SK-N-SH treated with all-trans-retinoic acid at 6 μM for 48 hours (cell line): Measurements from ENCODE around the gene GPRIN1.

Source experiments
- ATAC-seq: fragments of 200-7000 bp; cut with Tn5 transposase; 3 replicates; pipeline ENCODE4 v1.9.1; 2020; ENCODE audit warnings: mild to moderate bottlenecking, moderate library complexity
- ARNTL ChIP-seq: fragments of 450-650 bp; formaldehyde crosslinking; IDR thresholded peaks from 2 replicates; pipeline ENCODE4 v1.5.0; 2020; ENCODE audit warnings: low read depth, mild to moderate bottlenecking, moderate library complexity, borderline replicate concordance
- BACH2 ChIP-seq: fragments of 250-450 bp; sonication (Bioruptor Pico); IDR thresholded peaks from 2 replicates; pipeline ENCODE4 v1.9.0; 2021; ENCODE audit warnings: mild to moderate bottlenecking, borderline replicate concordance
- ESRRG ChIP-seq: fragments of 250-450 bp; sonication (Bioruptor Pico); IDR thresholded peaks from 2 replicates; pipeline ENCODE4 v1.6.1; 2021; ENCODE audit warnings: mild to moderate bottlenecking
- ISL1 ChIP-seq: fragments of 250-450 bp; sonication (Bioruptor Pico); IDR thresholded peaks from 2 replicates; pipeline ENCODE4 v2.1.2; 2022; ENCODE audit warnings: mild to moderate bottlenecking, moderate library complexity
- OSR1 ChIP-seq: fragments of 250-450 bp; sonication (Bioruptor Pico); IDR thresholded peaks from 2 replicates; pipeline ENCODE4 v1.8.0; 2022; ENCODE audit warnings: moderate library complexity, mild to moderate bottlenecking, inconsistent platforms
- PATZ1 ChIP-seq: fragments of 250-450 bp; sonication (Bioruptor Pico); IDR thresholded peaks from 2 replicates; pipeline ENCODE4 v1.8.0; 2020; ENCODE audit warnings: mild to moderate bottlenecking, moderate library complexity, borderline replicate concordance
- POU6F1 ChIP-seq: fragments of 250-450 bp; sonication (Bioruptor Pico); IDR thresholded peaks from 2 replicates; pipeline ENCODE4 v1.8.0; 2021; ENCODE audit warnings: low read depth, mild to moderate bottlenecking, moderate library complexity, borderline replicate concordance
- PPARA ChIP-seq: fragments of 250-450 bp; sonication (Bioruptor Pico); IDR thresholded peaks from 2 replicates; pipeline ENCODE4 v1.5.0; 2020; ENCODE audit warnings: mild to moderate bottlenecking, borderline replicate concordance
- RARB ChIP-seq: fragments of 250-450 bp; sonication (Bioruptor Pico); IDR thresholded peaks from 2 replicates; pipeline ENCODE4 v1.8.0; 2021; ENCODE audit warnings: mild to moderate bottlenecking, moderate library complexity
- SNAI2 ChIP-seq: fragments of 250-450 bp; sonication (Bioruptor Pico); IDR thresholded peaks from 2 replicates; pipeline ENCODE4 v1.5.0; 2020; ENCODE audit warnings: mild to moderate bottlenecking, moderate library complexity
- TCF4 ChIP-seq: fragments of 250-450 bp; sonication (Bioruptor Pico); IDR thresholded peaks from 2 replicates; pipeline ENCODE4 v1.8.0; 2021; ENCODE audit warnings: mild to moderate bottlenecking, moderate library complexity, borderline replicate concordance
- TOX ChIP-seq: fragments of 250-450 bp; sonication (Bioruptor Pico); IDR thresholded peaks from 2 replicates; pipeline ENCODE4 v1.8.0; 2021; ENCODE audit warnings: mild to moderate bottlenecking, moderate library complexity, borderline replicate concordance
- ZC3H10 ChIP-seq: fragments of 250-450 bp; sonication (Bioruptor Pico); IDR thresholded peaks from 2 replicates; pipeline ENCODE4 v1.5.1; 2021; ENCODE audit warnings: mild to moderate bottlenecking, moderate library complexity
- ZFP3 ChIP-seq: fragments of 250-450 bp; sonication (Bioruptor Pico); IDR thresholded peaks from 2 replicates; pipeline ENCODE4 v1.5.0; 2020; ENCODE audit warnings: mild to moderate bottlenecking, moderate library complexity
- ZFP30 ChIP-seq: fragments of 450-650 bp; formaldehyde crosslinking; IDR thresholded peaks from 2 replicates; pipeline ENCODE4 v1.5.0; 2022; ENCODE audit warnings: mild to moderate bottlenecking, moderate library complexity
- ZNF565 ChIP-seq: fragments of 450-650 bp; formaldehyde crosslinking; conservative IDR thresholded peaks from 2 replicates; pipeline ENCODE4 v1.5.0; 2020; ENCODE audit warnings: low read depth, mild to moderate bottlenecking, moderate library complexity
- ZNF70 ChIP-seq: fragments of 450-650 bp; formaldehyde crosslinking; IDR thresholded peaks from 2 replicates; pipeline ENCODE4 v1.5.0; 2020; ENCODE audit warnings: mild to moderate bottlenecking, moderate library complexity
- ZNF8 ChIP-seq: fragments of 450-650 bp; formaldehyde crosslinking; IDR thresholded peaks from 2 replicates; pipeline ENCODE4 v1.5.0; 2020; ENCODE audit warnings: mild to moderate bottlenecking, moderate library complexity
- TF ChIP-seq, protein P1 (sequence below): fragments of 250-450 bp; sonication (Bioruptor Pico); IDR thresholded peaks from 2 replicates; pipeline ENCODE4 v1.5.0; 2020; ENCODE audit warnings: mild to moderate bottlenecking, moderate library complexity
- TF ChIP-seq, protein P2 (sequence below): fragments of 250-450 bp; sonication (Bioruptor Pico); IDR thresholded peaks from 2 replicates; pipeline ENCODE4 v1.5.1; 2021; ENCODE audit warnings: mild to moderate bottlenecking, moderate library complexity
- TF ChIP-seq, protein P3 (sequence below): fragments of 250-450 bp; sonication (Bioruptor Pico); IDR thresholded peaks from 2 replicates; pipeline ENCODE4 v1.5.1; 2020; ENCODE audit warnings: low read depth, mild to moderate bottlenecking, moderate library complexity

The GPRIN1 gene

GRCh38 chr5:176583076-176583475 lies 26.9 kb downstream of the GPRIN1 start:
- no peak for ATAC-seq
- TF ChIP-seq ZC3H10 (CRISPR knock-in tag) (no peak), ZFP3 (CRISPR knock-in tag) (no peak), ESRRG (CRISPR knock-in tag) (no peak), POU6F1 (CRISPR knock-in tag) (no peak), ZNF70 (CRISPR knock-in tag) (no peak), TCF4 (CRISPR knock-in tag) (no peak), ARNTL (no peak), ZNF565 (no peak), BACH2 (CRISPR knock-in tag) (no peak), PPARA (CRISPR knock-in tag) (no peak), ZFP30 (CRISPR knock-in tag) (no peak), ISL1 (CRISPR knock-in tag) (no peak), SNAI2 (CRISPR knock-in tag) (no peak), PATZ1 (no peak), TOX (CRISPR knock-in tag) (no peak), ZNF8 (CRISPR knock-in tag) (no peak), OSR1 (CRISPR knock-in tag) (no peak)
- TF ChIP-seq, protein P1, sequence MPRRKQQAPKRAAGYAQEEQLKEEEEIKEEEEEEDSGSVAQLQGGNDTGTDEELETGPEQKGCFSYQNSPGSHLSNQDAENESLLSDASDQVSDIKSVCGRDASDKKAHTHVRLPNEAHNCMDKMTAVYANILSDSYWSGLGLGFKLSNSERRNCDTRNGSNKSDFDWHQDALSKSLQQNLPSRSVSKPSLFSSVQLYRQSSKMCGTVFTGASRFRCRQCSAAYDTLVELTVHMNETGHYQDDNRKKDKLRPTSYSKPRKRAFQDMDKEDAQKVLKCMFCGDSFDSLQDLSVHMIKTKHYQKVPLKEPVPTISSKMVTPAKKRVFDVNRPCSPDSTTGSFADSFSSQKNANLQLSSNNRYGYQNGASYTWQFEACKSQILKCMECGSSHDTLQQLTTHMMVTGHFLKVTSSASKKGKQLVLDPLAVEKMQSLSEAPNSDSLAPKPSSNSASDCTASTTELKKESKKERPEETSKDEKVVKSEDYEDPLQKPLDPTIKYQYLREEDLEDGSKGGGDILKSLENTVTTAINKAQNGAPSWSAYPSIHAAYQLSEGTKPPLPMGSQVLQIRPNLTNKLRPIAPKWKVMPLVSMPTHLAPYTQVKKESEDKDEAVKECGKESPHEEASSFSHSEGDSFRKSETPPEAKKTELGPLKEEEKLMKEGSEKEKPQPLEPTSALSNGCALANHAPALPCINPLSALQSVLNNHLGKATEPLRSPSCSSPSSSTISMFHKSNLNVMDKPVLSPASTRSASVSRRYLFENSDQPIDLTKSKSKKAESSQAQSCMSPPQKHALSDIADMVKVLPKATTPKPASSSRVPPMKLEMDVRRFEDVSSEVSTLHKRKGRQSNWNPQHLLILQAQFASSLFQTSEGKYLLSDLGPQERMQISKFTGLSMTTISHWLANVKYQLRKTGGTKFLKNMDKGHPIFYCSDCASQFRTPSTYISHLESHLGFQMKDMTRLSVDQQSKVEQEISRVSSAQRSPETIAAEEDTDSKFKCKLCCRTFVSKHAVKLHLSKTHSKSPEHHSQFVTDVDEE (CRISPR knock-in tag): no peak
- TF ChIP-seq, protein P2, sequence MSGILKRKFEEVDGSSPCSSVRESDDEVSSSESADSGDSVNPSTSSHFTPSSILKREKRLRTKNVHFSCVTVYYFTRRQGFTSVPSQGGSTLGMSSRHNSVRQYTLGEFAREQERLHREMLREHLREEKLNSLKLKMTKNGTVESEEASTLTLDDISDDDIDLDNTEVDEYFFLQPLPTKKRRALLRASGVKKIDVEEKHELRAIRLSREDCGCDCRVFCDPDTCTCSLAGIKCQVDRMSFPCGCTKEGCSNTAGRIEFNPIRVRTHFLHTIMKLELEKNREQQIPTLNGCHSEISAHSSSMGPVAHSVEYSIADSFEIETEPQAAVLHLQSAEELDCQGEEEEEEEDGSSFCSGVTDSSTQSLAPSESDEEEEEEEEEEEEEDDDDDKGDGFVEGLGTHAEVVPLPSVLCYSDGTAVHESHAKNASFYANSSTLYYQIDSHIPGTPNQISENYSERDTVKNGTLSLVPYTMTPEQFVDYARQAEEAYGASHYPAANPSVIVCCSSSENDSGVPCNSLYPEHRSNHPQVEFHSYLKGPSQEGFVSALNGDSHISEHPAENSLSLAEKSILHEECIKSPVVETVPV (CRISPR knock-in tag): no peak

GRCh38 chr5:176581361-176581760 lies 28.6 kb downstream of the GPRIN1 start:
- ATAC-seq: no peak
- TF ChIP-seq, protein P3, sequence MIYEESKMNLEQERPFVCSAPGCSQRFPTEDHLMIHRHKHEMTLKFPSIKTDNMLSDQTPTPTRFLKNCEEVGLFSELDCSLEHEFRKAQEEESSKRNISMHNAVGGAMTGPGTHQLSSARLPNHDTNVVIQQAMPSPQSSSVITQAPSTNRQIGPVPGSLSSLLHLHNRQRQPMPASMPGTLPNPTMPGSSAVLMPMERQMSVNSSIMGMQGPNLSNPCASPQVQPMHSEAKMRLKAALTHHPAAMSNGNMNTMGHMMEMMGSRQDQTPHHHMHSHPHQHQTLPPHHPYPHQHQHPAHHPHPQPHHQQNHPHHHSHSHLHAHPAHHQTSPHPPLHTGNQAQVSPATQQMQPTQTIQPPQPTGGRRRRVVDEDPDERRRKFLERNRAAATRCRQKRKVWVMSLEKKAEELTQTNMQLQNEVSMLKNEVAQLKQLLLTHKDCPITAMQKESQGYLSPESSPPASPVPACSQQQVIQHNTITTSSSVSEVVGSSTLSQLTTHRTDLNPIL (CRISPR knock-in tag): no peak
- TF ChIP-seq, all 23 proteins: peak for 0

DNA sequence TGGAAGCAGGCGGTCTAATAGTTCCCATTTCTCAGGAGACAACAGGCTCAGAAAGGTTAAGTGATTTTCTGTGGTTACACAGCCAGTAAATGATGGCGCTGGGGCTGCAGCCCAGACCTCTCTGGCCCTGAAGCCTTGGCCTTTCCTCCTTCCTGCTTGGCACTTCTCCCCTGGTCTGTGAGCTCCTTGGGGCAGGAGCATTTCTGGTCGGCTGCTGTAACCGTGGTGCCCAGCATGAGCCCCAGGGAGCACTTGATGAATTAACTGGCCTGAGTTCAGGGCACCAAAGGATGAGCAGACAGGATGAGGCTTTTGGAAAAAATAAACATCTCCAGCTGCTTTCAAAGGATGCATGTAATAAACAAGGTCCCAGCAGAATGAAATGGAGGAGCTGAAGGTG lies 30.6 kb downstream of the GPRIN1 start:
- no peak for ATAC-seq
- TF ChIP-seq TOX (CRISPR knock-in tag): no peak
- no peak for TF ChIP-seq ISL1 (CRISPR knock-in tag)
- TF ChIP-seq ZNF565: no peak
- TF ChIP-seq SNAI2 (CRISPR knock-in tag): no peak
- no peak for TF ChIP-seq ZNF70 (CRISPR knock-in tag)
- no peak for TF ChIP-seq RARB
- TF ChIP-seq OSR1 (CRISPR knock-in tag): no peak
- no peak for TF ChIP-seq ZC3H10 (CRISPR knock-in tag)
- TF ChIP-seq, protein P2 (CRISPR knock-in tag): no peak
- no peak for TF ChIP-seq POU6F1 (CRISPR knock-in tag)
- TF ChIP-seq, protein P3 (CRISPR knock-in tag): no peak
- TF ChIP-seq, protein P1 (CRISPR knock-in tag): no peak
